Fibroblast of mammary gland (primary cell): Measurements from ENCODE around the gene CYBC1.
A peak's percentile ranks its signal among the peaks of the same experiment; 100 is the strongest.
"Not testable (repeated sequence)": the region's sequence is repeated elsewhere in the genome, so short reads cannot be mapped to it uniquely, and the experiment has no call there.

Experiments
- DNase-seq: peaks from one replicate; pipeline ENCODE4 v3.0.0-alpha.2; 2010; ENCODE audit warnings: low read depth
- H3K4me3 ChIP-seq: 2 replicates; pipeline ENCODE4 v1.5.1; 2011; ENCODE audit warnings: low read depth, mild to moderate bottlenecking, low read length, moderate library complexity; ENCODE audit not compliant: control insufficient read depth
- CTCF ChIP-seq: conservative IDR thresholded peaks from 2 replicates; pipeline ENCODE4 v1.5.1; 2011; ENCODE audit warnings: low read depth, low read length, inconsistent platforms; ENCODE audit not compliant: control insufficient read depth, insufficient read depth

The CYBC1 gene

GRCh38 chr17:82457929-82458178, 7.3 kb upstream of the CYBC1 start:
- peak overlapping the region; percentile 59 for H3K4me3 ChIP-seq
- DNase-seq: no peak
- TF ChIP-seq CTCF: no peak

- no peak for DNase-seq
- H3K4me3 ChIP-seq: peak overlapping the region; percentile 59
- no peak for TF ChIP-seq CTCF
Measured at GRCh38 chr17:82457073-82457928, 6.7 kb upstream of the CYBC1 start.

GRCh38 chr17:82453706-82454105, 3.2 kb upstream of the CYBC1 start:
- not testable (repeated sequence) for DNase-seq, H3K4me3 ChIP-seq

GRCh38 chr17:82453151-82453550, 2.6 kb upstream of the CYBC1 start:
- DNase-seq, H3K4me3 ChIP-seq: not testable (repeated sequence)

GRCh38 chr17:82452162-82452561, 1.6 kb upstream of the CYBC1 start:
- no peak for TF ChIP-seq CTCF
- DNase-seq: no peak
- no peak overlapping the region for H3K4me3 ChIP-seq

- H3K4me3 ChIP-seq: peak overlapping the region; percentile 80
- DNase-seq: no peak
- TF ChIP-seq CTCF: no peak
Measured at GRCh38 chr17:82449883-82450356, 632 bp downstream of the CYBC1 start.

- TF ChIP-seq CTCF: no peak
- DNase-seq: no peak
- peak overlapping the region; percentile 80 for H3K4me3 ChIP-seq
Measured at GRCh38 chr17:82449131-82449882, 1.2 kb downstream of the CYBC1 start.

- no peak for DNase-seq
- no peak overlapping the region for H3K4me3 ChIP-seq
- no peak for TF ChIP-seq CTCF
Measured at GRCh38 chr17:82447876-82448275, 2.7 kb downstream of the CYBC1 start.
